OCI-LY3 (cell line): ENCODE results near the gene SCAMP1.

Experiments used
- H2AFZ ChIP-seq: fragments of 200-600, 300-600 bp; shearing (Covaris generic); 2 replicates; pipeline ENCODE4 v1.6.0; 2014; ENCODE audit warnings: antibody characterized with exemption, low read depth, low read length
- H3K27ac ChIP-seq: fragments of 200-600, 300-600 bp; sonication (generic); 2 replicates; pipeline ENCODE4 v1.5.1; 2014; ENCODE audit warnings: mild to moderate bottlenecking, low read length, moderate library complexity, mixed read lengths
- H3K27me3 ChIP-seq: fragments of 200-600, 300-600 bp; sonication (generic); 2 replicates; pipeline ENCODE4 v1.6.1; 2014; ENCODE audit warnings: low read depth, low read length, mixed read lengths
- H3K36me3 ChIP-seq: fragments of 200-600, 300-600 bp; sonication (generic); replicated peaks from 2 replicates; pipeline ENCODE3; 2014; ENCODE audit warnings: low read depth, low read length, mixed read lengths
- H3K4me1 ChIP-seq: fragments of 300-600, 200-600 bp; sonication (generic); 2 replicates; pipeline ENCODE4 v1.6.1; 2014; ENCODE audit warnings: low read length, mixed read lengths
- H3K4me2 ChIP-seq: fragments of 200-600, 300-600 bp; sonication (generic); 2 replicates; pipeline ENCODE4 v1.6.1; 2014; ENCODE audit warnings: low read length, mixed read lengths
- H3K4me3 ChIP-seq: fragments of 300-600, 200-600 bp; sonication (generic); 2 replicates; pipeline ENCODE4 v1.5.1; 2014; ENCODE audit warnings: antibody characterized with exemption, mild to moderate bottlenecking, low read length, moderate library complexity
- H3K79me2 ChIP-seq: fragments of 300-600, 200-600 bp; shearing (Covaris generic); 2 replicates; pipeline ENCODE4 v1.6.1; 2014; ENCODE audit warnings: mild to moderate bottlenecking, low read length, mixed read lengths
- H3K9ac ChIP-seq: fragments of 300-600, 200-600 bp; shearing (Covaris generic); 2 replicates; pipeline ENCODE4 v1.6.0; 2014; ENCODE audit warnings: mild to moderate bottlenecking, low read length, moderate library complexity
- H3K9me3 ChIP-seq: fragments of 200-600, 300-600 bp; shearing (Covaris generic); 2 replicates; pipeline ENCODE4 v1.6.1; 2014; ENCODE audit warnings: low read length, mixed read lengths; ENCODE audit not compliant: insufficient read depth
- H4K20me1 ChIP-seq: fragments of 200-600, 300-600 bp; sonication (generic); 2 replicates; pipeline ENCODE4 v1.6.1; 2016; ENCODE audit warnings: low read length, mixed read lengths; ENCODE audit not compliant: insufficient read depth
- CTCF ChIP-seq: fragments of 200-600, 300-600 bp; sonication (generic); IDR thresholded peaks from 2 replicates; pipeline ENCODE4 v1.5.1; 2014; ENCODE audit warnings: antibody characterized with exemption, low read length, low read depth
- EZH2phosphoT487 ChIP-seq: fragments of 200-600 bp; shearing (Covaris generic); IDR thresholded peaks from 2 replicates; pipeline ENCODE4 v1.6.1; 2018; ENCODE audit warnings: antibody characterized with exemption, mixed run types, low read depth

SCAMP1 gene

GRCh38 chr5:78483809-78484521, 123.5 kb downstream of the SCAMP1 start:
- Histone ChIP-seq H3K4me3 (no peak overlapping the region), H2AFZ (no peak overlapping the region), H3K27ac (no peak overlapping the region), H3K27me3 (no peaks in the 10 kb centered on the region), H4K20me1 (peaks cover 4% of the 10 kb centered on the region), H3K36me3 (no peaks in the 10 kb centered on the region), H3K9me3 (no peaks in the 10 kb centered on the region), H3K9ac (no peak overlapping the region), H3K4me1 (peaks cover 15% of the 10 kb centered on the region), H3K79me2 (no peaks in the 10 kb centered on the region), H3K4me2 (peak overlapping the region; percentile 51)
- TF ChIP-seq EZH2phosphoT487, result no peak
- no peak for TF ChIP-seq CTCF

- Histone ChIP-seq H3K79me2 (no peaks in the 10 kb centered on the region), H3K27ac (no peak overlapping the region), H3K4me1 (peaks cover 15% of the 10 kb centered on the region), H2AFZ (no peak overlapping the region), H3K4me2 (no peak overlapping the region), H3K9me3 (no peaks in the 10 kb centered on the region), H4K20me1 (peaks cover 4% of the 10 kb centered on the region), H3K36me3 (no peaks in the 10 kb centered on the region), H3K9ac (no peak overlapping the region), H3K4me3 (no peak overlapping the region), H3K27me3 (no peaks in the 10 kb centered on the region)
- TF ChIP-seq CTCF, result no peak
- TF ChIP-seq EZH2phosphoT487, result no peak
Observed at GRCh38 chr5:78486218-78486617, 125.8 kb downstream of the SCAMP1 start.

- Histone ChIP-seq H3K79me2 (no peaks in the 10 kb centered on the region), H3K36me3 (no peaks in the 10 kb centered on the region), H3K4me2 (no peak overlapping the region), H3K4me3 (no peak overlapping the region), H3K9ac (no peak overlapping the region), H3K9me3 (no peaks in the 10 kb centered on the region), H4K20me1 (peaks cover 4% of the 10 kb centered on the region), H3K27me3 (no peaks in the 10 kb centered on the region), H3K27ac (no peak overlapping the region), H2AFZ (no peak overlapping the region), H3K4me1 (peaks cover 15% of the 10 kb centered on the region)
- TF ChIP-seq CTCF (no peak), EZH2phosphoT487 (no peak)
Observed at GRCh38 chr5:78487846-78488245, 127.4 kb downstream of the SCAMP1 start.

GRCh38 chr5:78490709-78491485, 130.5 kb downstream of the SCAMP1 start:
- no peaks in the 10 kb centered on the region for H3K4me1 ChIP-seq
- H2AFZ ChIP-seq, result no peak overlapping the region
- H3K36me3 ChIP-seq, result no peaks in the 10 kb centered on the region
- TF ChIP-seq EZH2phosphoT487, result no peak
- TF ChIP-seq CTCF, result no peak
- H3K4me2 ChIP-seq, result no peak overlapping the region
- H3K9ac ChIP-seq, result no peak overlapping the region
- H3K27me3 ChIP-seq, result no peaks in the 10 kb centered on the region
- no peaks in the 10 kb centered on the region for H3K79me2 ChIP-seq
- no peak overlapping the region for H3K4me3 ChIP-seq
- H3K27ac ChIP-seq, result no peak overlapping the region
- no peaks in the 10 kb centered on the region for H3K9me3 ChIP-seq
- no peaks in the 10 kb centered on the region for H4K20me1 ChIP-seq
